H1 (cell line): ENCODE measurements around the gene DHX57. TPM values are rescaled to one million over a fixed set of nuclear protein-coding genes. Genes with fewer than 3 reads are reported as not detected.

Source experiments
- CTCF ChIA-PET: fragments of 300-600 bp; sonication (Branson Sonifier 250); formaldehyde crosslinking; loops from one replicate; lab custom pipeline; 2021; ENCODE audit not compliant: partially characterized antibody; lab: Charles Lee
- POLR2A ChIA-PET: fragments of 300-600 bp; sonication (Branson Sonifier 250); formaldehyde crosslinking; loops from one replicate; lab custom pipeline; 2021; ENCODE audit warnings: inconsistent platforms; ENCODE audit not compliant: partially characterized antibody; lab: Charles Lee
- DNase-seq, 2 experiments: peaks; one replicate each; pipeline versions ENCODE4 v3.0.0 to v3.0.0-alpha.2; 2010 to 2022; ENCODE audit warnings: low spot score in 2 of 2, low read depth in 1 of 2, mixed read lengths in 1 of 2
- FAIRE-seq: peaks from 2 replicates; lab custom pipeline; 2011; peaks lifted over from hg19 to GRCh38; lab: Jason Lieb, UNC
- H2AFZ ChIP-seq: 2 replicates; pipeline ENCODE4 v1.8.1; 2012; ENCODE audit warnings: low read length, inconsistent platforms
- H2AK5ac ChIP-seq: 2 replicates; pipeline ENCODE4 v1.6.1; 2013; ENCODE audit warnings: low read depth, low read length
- H2BK120ac ChIP-seq: replicated peaks from 2 replicates; pipeline ENCODE3; 2013; ENCODE audit warnings: low read depth, low read length, inconsistent platforms
- H2BK12ac ChIP-seq: 2 replicates; pipeline ENCODE4 v1.6.1; 2013; ENCODE audit warnings: low read depth, low read length
- H2BK15ac ChIP-seq: 2 replicates; pipeline ENCODE4 v1.6.1; 2013; ENCODE audit warnings: low read length
- H2BK20ac ChIP-seq: 2 replicates; pipeline ENCODE4 v1.6.1; 2013; ENCODE audit warnings: low read length
- H2BK5ac ChIP-seq: 2 replicates; pipeline ENCODE4 v1.6.1; 2013; ENCODE audit warnings: low read depth, low read length
- H3K14ac ChIP-seq: 2 replicates; pipeline ENCODE4 v1.6.1; 2013; ENCODE audit warnings: inconsistent platforms; ENCODE audit not compliant: insufficient read length
- H3K18ac ChIP-seq: 2 replicates; pipeline ENCODE4 v1.6.1; 2013; ENCODE audit warnings: low read length; ENCODE audit errors: extremely low read depth
- H3K23ac ChIP-seq: 2 replicates; pipeline ENCODE4 v1.6.1; 2013; ENCODE audit warnings: inconsistent platforms; ENCODE audit not compliant: insufficient read length
- H3K23me2 ChIP-seq: 2 replicates; pipeline ENCODE4 v1.6.1; 2013; ENCODE audit warnings: low read depth, low read length
- H3K27ac ChIP-seq: 2 replicates; pipeline ENCODE4 v1.6.1; 2011; ENCODE audit warnings: low read depth, low read length, inconsistent platforms
- H3K27me3 ChIP-seq, 4 experiments: replicated peaks in 1 of 4; 1 replicate in 1 of 4; 2 replicates in 3 of 4; pipeline versions ENCODE4 v1.6.1 to v1.8.1; 2011 to 2013; ENCODE audit warnings: low read length in 3 of 4, mild to moderate bottlenecking in 3 of 4, inconsistent platforms in 2 of 4, mixed read lengths in 2 of 4, moderate library complexity in 1 of 4; ENCODE audit not compliant: control insufficient read depth in 3 of 4, insufficient read depth in 3 of 4; ENCODE audit errors: extremely low read depth in 1 of 4
- H3K36me3 ChIP-seq, 4 experiments: 2 replicates each; pipeline versions ENCODE4 v1.6.1 to v1.8.1; 2011 to 2013; ENCODE audit warnings: mild to moderate bottlenecking in 4 of 4, low read length in 3 of 4, moderate library complexity in 2 of 4, control low read depth in 1 of 4, inconsistent platforms in 1 of 4; ENCODE audit not compliant: insufficient read depth in 4 of 4, control insufficient read depth in 2 of 4
- H3K4ac ChIP-seq: replicated peaks from 2 replicates; pipeline ENCODE3; 2013; ENCODE audit warnings: low read length, low read depth, mixed read lengths, inconsistent platforms; ENCODE audit not compliant: insufficient read length
- H3K4me1 ChIP-seq, 4 experiments: replicated peaks in 1 of 4; 1 replicate in 1 of 4; 2 replicates in 3 of 4; pipeline versions ENCODE4 v1.6.1 to v1.8.1; 2011 to 2013; ENCODE audit warnings: low read length in 3 of 4, inconsistent platforms in 2 of 4, mixed read lengths in 1 of 4; ENCODE audit not compliant: insufficient read depth in 4 of 4, control insufficient read depth in 3 of 4
- H3K4me2 ChIP-seq, 2 experiments: 2 replicates each; pipeline versions ENCODE4 v1.6.1 to v1.8.1; 2011 to 2013; ENCODE audit warnings: low read depth in 2 of 2, low read length in 2 of 2, control low read depth in 1 of 2, inconsistent platforms in 1 of 2, mild to moderate bottlenecking in 1 of 2; ENCODE audit not compliant: insufficient read depth in 1 of 2
- H3K4me3 ChIP-seq, 4 experiments: fragments of 200-600, 300-600 bp in 1 of 4; sonication (generic), shearing (Covaris generic), sonication (Bioruptor Twin) in 1 of 4; 2 replicates each; pipeline versions ENCODE4 v1.5.1 to v1.8.1; 2011 to 2016; ENCODE audit warnings: low read length in 4 of 4, low read depth in 3 of 4, control low read depth in 2 of 4, inconsistent platforms in 2 of 4, mild to moderate bottlenecking in 2 of 4, mixed read lengths in 1 of 4, moderate library complexity in 1 of 4; ENCODE audit not compliant: insufficient read depth in 2 of 4; ENCODE audit errors: extremely low read depth in 1 of 4
- H3K56ac ChIP-seq: replicated peaks from 2 replicates; pipeline ENCODE3; 2013; ENCODE audit warnings: low read depth, mild to moderate bottlenecking, mixed read lengths, low read length, inconsistent platforms; ENCODE audit not compliant: insufficient read length
- H3K79me1 ChIP-seq: 2 replicates; pipeline ENCODE4 v1.6.1; 2013; ENCODE audit warnings: low read depth, low read length, control low read depth
- H3K79me2 ChIP-seq, 2 experiments: 2 replicates each; pipeline versions ENCODE4 v1.6.1 to v1.8.1; 2012 to 2013; ENCODE audit warnings: low read length in 2 of 2, mild to moderate bottlenecking in 2 of 2, inconsistent platforms in 1 of 2; ENCODE audit not compliant: insufficient read depth in 2 of 2, control insufficient read depth in 1 of 2
- H3K9ac ChIP-seq, 4 experiments: replicated peaks in 1 of 4; 1 replicate in 1 of 4; 2 replicates in 3 of 4; pipeline versions ENCODE4 v1.6.1 to v1.8.1; 2011 to 2013; ENCODE audit warnings: low read depth in 3 of 4, low read length in 3 of 4, control low read depth in 2 of 4, mild to moderate bottlenecking in 2 of 4, moderate library complexity in 2 of 4, inconsistent platforms in 1 of 4; ENCODE audit errors: extremely low read depth in 1 of 4
- H3K9me3 ChIP-seq, 2 experiments: 2 replicates each; pipeline versions ENCODE4 v1.6.1 to v1.8.1; 2012 to 2013; ENCODE audit warnings: mild to moderate bottlenecking in 2 of 2, moderate library complexity in 2 of 2, control low read depth in 1 of 2, inconsistent platforms in 1 of 2, low read depth in 1 of 2, low read length in 1 of 2, mixed read lengths in 1 of 2; ENCODE audit not compliant: insufficient read depth in 2 of 2
- H4K20me1 ChIP-seq, 2 experiments: replicated peaks in 1 of 2; 2 replicates each; pipeline versions ENCODE3 to v1.8.1; 2011 to 2013; ENCODE audit warnings: inconsistent platforms in 2 of 2, low read length in 2 of 2, mild to moderate bottlenecking in 1 of 2; ENCODE audit not compliant: insufficient read depth in 2 of 2, control insufficient read depth in 1 of 2
- H4K5ac ChIP-seq: 2 replicates; pipeline ENCODE4 v1.6.1; 2013; ENCODE audit warnings: low read length, low read depth, mixed read lengths, inconsistent platforms; ENCODE audit not compliant: insufficient read length
- H4K8ac ChIP-seq: 2 replicates; pipeline ENCODE4 v1.8.0; 2013; ENCODE audit warnings: mild to moderate bottlenecking, moderate library complexity, low read length, inconsistent platforms; ENCODE audit not compliant: insufficient read depth; ENCODE audit errors: extremely low read depth
- H4K91ac ChIP-seq: replicated peaks from 2 replicates; pipeline ENCODE3; 2013; ENCODE audit warnings: low read length, mixed read lengths, inconsistent platforms; ENCODE audit not compliant: insufficient read length
- ASH2L ChIP-seq: fragments of 200-600, 300-600 bp; sonication (generic); IDR thresholded peaks from one replicate; pipeline ENCODE4 v1.7.1; 2017; ENCODE audit warnings: low read length
- BACH1 ChIP-seq: IDR thresholded peaks from 2 replicates; pipeline ENCODE4 v1.6.1; 2012; ENCODE audit warnings: low read length, improper control_type of control experiment
- BCL11A ChIP-seq, 2 experiments: IDR thresholded peaks; one replicate each; pipeline ENCODE4 v1.6.1; 2011; ENCODE audit warnings: low read depth in 2 of 2, low read length in 2 of 2, mild to moderate bottlenecking in 2 of 2
- BRCA1 ChIP-seq: IDR thresholded peaks from 2 replicates; pipeline ENCODE4 v1.6.1; 2012; ENCODE audit warnings: low read depth, low read length, improper control_type of control experiment
- CBX5 ChIP-seq: fragments of 300-800, 300-1000 bp; sonication (generic); IDR thresholded peaks from 2 replicates; pipeline ENCODE4 v1.7.1; 2016; ENCODE audit warnings: antibody characterized with exemption, low read length, low read depth
- GABPA ChIP-seq: IDR thresholded peaks from 2 replicates; pipeline ENCODE4 v1.6.1; 2011; ENCODE audit warnings: mild to moderate bottlenecking, low read length, moderate library complexity, borderline replicate concordance; ENCODE audit not compliant: insufficient read depth
- HDAC2 ChIP-seq, 2 experiments: fragments of 300-600 bp in 1 of 2; sonication (generic) in 1 of 2; IDR thresholded peaks; 2 replicates each; pipeline ENCODE4 v1.6.1; 2011 to 2012; ENCODE audit warnings: low read depth in 2 of 2, low read length in 2 of 2, mild to moderate bottlenecking in 2 of 2, moderate library complexity in 2 of 2, borderline replicate concordance in 1 of 2, inconsistent platforms in 1 of 2
- JUND ChIP-seq: IDR thresholded peaks from 2 replicates; pipeline ENCODE4 v1.6.1; 2011; ENCODE audit warnings: mild to moderate bottlenecking, improper control_type of control experiment, low read length
- KDM1A ChIP-seq: fragments of 200-600, 300-600 bp; sonication (generic); IDR thresholded peaks from 2 replicates; pipeline ENCODE4 v1.7.1; 2016; ENCODE audit warnings: mild to moderate bottlenecking, low read length, borderline replicate concordance
- KDM4A ChIP-seq: IDR thresholded peaks from one replicate; pipeline ENCODE4 v1.7.1; 2012; ENCODE audit warnings: low read depth, mild to moderate bottlenecking, moderate library complexity, low read length, inconsistent platforms; ENCODE audit not compliant: severe bottlenecking
- NRF1 ChIP-seq: IDR thresholded peaks from 2 replicates; pipeline ENCODE4 v1.6.1; 2011; ENCODE audit warnings: mild to moderate bottlenecking, low read depth, low read length, improper control_type of control experiment
- TAF1 ChIP-seq: IDR thresholded peaks from 2 replicates; pipeline ENCODE4 v1.6.1; 2011; ENCODE audit warnings: mild to moderate bottlenecking, low read depth, low read length
- YY1 ChIP-seq: IDR thresholded peaks from 2 replicates; pipeline ENCODE4 v1.6.1; 2011; ENCODE audit warnings: low read depth, mild to moderate bottlenecking, low read length
- WGBS, 2 experiments: shearing (Covaris generic) in 1 of 2; methylation state at CpG; one replicate each; pipeline versions ENCODE4 v1.1.6 to v1.1.7; 2013 to 2015; ENCODE audit warnings: low lambda C conversion rate in 2 of 2, mixed read lengths in 2 of 2, inconsistent platforms in 1 of 2, low coverage in 1 of 2, missing lambda C conversion rate in 1 of 2; ENCODE audit not compliant: insufficient replicate concordance in 2 of 2, insufficient coverage in 1 of 2, insufficient read length in 1 of 2; ENCODE audit errors: extremely low coverage in 1 of 2, missing lambda C conversion rate in 1 of 2; 5-methylcytosine and 5-hydroxymethylcytosine counted together
- polyA plus RNA-seq, 7 experiments: library from polyadenylated mRNA; depleted of rRNA in 3 of 7; stranded (reverse) in 5 of 7; unstranded in 2 of 7; fragments of >200 nt in 5 of 7; fragments of 200-250 nt in 2 of 7; gene quantifications; 1 replicate in 5 of 7; 2 replicates in 1 of 7; 4 replicates in 1 of 7; pipeline versions ENCODE4 v1.2.1 to v1.2.3, GENCODE V29; 2011 to 2013; ENCODE audit warnings: missing spikeins in 2 of 7, mixed read lengths in 2 of 7
- total RNA-seq: library from RNA; stranded (reverse); fragmentation: NEBNext Ultra II Directional; extraction: Animal tissue kit (Norgen Biotek cat#: 25700); gene quantifications from 2 replicates; pipeline ENCODE4 v1.2.1, GENCODE V29; 2021
- TF ChIP-seq, protein P1 (sequence below): IDR thresholded peaks from 2 replicates; pipeline ENCODE4 v1.6.1; 2011; ENCODE audit warnings: low read length, improper control_type of control experiment

Gene DHX57
- total and polyA plus RNA-seq, 2 of the 8 experiments (the other 6 are each of a cell fraction or from before 2014, with no cell fraction given), result 10.7 to 32.9 TPM

DNA sequence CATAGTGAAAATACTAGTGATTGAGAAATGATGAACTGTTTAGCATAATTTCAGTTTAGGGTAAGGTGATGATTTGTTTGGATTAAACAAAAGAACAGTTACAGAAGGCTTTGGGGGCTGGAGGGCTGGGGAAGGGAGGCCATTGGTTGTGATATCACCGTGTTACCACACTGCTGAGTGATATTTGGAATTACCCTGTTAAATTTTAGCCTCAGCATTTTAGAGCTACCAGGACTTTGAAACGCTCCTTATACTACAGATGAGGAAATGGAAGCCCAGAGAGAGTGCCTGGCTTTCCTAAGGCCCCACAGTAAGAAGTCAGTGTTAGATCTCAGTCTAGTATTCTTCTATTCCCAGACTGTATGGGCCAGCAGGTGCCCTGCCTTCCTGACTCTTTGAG, 29.5 kb upstream of the DHX57 start:
- no peak overlapping the region for H3K23ac ChIP-seq
- H3K4me3 ChIP-seq, result no peak overlapping the region
- H2BK12ac ChIP-seq, result no peak overlapping the region
- H2BK5ac ChIP-seq, result no peak overlapping the region
- H3K4me1 ChIP-seq, result no peaks in the 10 kb centered on the region
- no peak overlapping the region for H2BK20ac ChIP-seq
- H3K18ac ChIP-seq, result no peak overlapping the region
- H3K14ac ChIP-seq, result no peak overlapping the region
- H2BK120ac ChIP-seq, result no peak overlapping the region
- ChIA-PET POLR2A (no interaction called here), CTCF (interaction anchor here (1.0 to 1.4 kb wide), 3 partner anchors 12 to 324 kb away, joined by 3 read pairs; no protein-coding TSS in a partner anchor)
- H4K20me1 ChIP-seq, result no peaks in the 10 kb centered on the region
- H3K4ac ChIP-seq, result no peak overlapping the region
- no peak overlapping the region for H4K91ac ChIP-seq
- no peak overlapping the region for H3K56ac ChIP-seq
- H2AK5ac ChIP-seq, result no peak overlapping the region
- no peaks in the 10 kb centered on the region for H3K79me2 ChIP-seq
- no peak overlapping the region for H2AFZ ChIP-seq
- no peaks in the 10 kb centered on the region for H3K9me3 ChIP-seq
- no peak overlapping the region for H4K5ac ChIP-seq
- H3K27me3 ChIP-seq, result no peaks in the 10 kb centered on the region
- no peak for FAIRE-seq
- H3K79me1 ChIP-seq, result no peaks in the 10 kb centered on the region
- H2BK15ac ChIP-seq, result no peak overlapping the region
- H3K36me3 ChIP-seq, result no peaks in the 10 kb centered on the region
- no peak overlapping the region for H4K8ac ChIP-seq
- 96% methylated on average over 2 of the region's 2 CpGs; no CpG with 5 or more reads in 1 of the 2 experiments for WGBS, 2 experiments
- DNase-seq, result no peak
- H3K4me2 ChIP-seq, result no peak overlapping the region
- H3K9ac ChIP-seq, result no peak overlapping the region
- no peak overlapping the region for H3K27ac ChIP-seq
- no peaks in the 10 kb centered on the region for H3K23me2 ChIP-seq
- no peak for TF ChIP-seq JUND
- no peak for TF ChIP-seq KDM1A
- TF ChIP-seq YY1, result no peak
- TF ChIP-seq BRCA1, result no peak
- TF ChIP-seq BACH1, result no peak
- TF ChIP-seq ASH2L, result no peak
- no peak for TF ChIP-seq CBX5
- TF ChIP-seq TAF1, result no peak
- no peak for TF ChIP-seq NRF1
- TF ChIP-seq KDM4A, result no peak
- no peak for TF ChIP-seq HDAC2 (IDR thresholded peaks at IDR 0.05; ENCODE audit: borderline replicate concordance in 1 of 2, low read depth in 2 of 2, low read length in 2 of 2)
- no peak for TF ChIP-seq GABPA
- no peak for TF ChIP-seq BCL11A (IDR thresholded peaks at IDR 0.05; ENCODE audit: low read depth in 2 of 2, low read length in 2 of 2)
- TF ChIP-seq, protein P1, sequence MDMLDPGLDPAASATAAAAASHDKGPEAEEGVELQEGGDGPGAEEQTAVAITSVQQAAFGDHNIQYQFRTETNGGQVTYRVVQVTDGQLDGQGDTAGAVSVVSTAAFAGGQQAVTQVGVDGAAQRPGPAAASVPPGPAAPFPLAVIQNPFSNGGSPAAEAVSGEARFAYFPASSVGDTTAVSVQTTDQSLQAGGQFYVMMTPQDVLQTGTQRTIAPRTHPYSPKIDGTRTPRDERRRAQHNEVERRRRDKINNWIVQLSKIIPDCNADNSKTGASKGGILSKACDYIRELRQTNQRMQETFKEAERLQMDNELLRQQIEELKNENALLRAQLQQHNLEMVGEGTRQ, result no peak
